Measurements from ENCODE around the gene IGSF5.

- TF ChIP-seq, protein P1, sequence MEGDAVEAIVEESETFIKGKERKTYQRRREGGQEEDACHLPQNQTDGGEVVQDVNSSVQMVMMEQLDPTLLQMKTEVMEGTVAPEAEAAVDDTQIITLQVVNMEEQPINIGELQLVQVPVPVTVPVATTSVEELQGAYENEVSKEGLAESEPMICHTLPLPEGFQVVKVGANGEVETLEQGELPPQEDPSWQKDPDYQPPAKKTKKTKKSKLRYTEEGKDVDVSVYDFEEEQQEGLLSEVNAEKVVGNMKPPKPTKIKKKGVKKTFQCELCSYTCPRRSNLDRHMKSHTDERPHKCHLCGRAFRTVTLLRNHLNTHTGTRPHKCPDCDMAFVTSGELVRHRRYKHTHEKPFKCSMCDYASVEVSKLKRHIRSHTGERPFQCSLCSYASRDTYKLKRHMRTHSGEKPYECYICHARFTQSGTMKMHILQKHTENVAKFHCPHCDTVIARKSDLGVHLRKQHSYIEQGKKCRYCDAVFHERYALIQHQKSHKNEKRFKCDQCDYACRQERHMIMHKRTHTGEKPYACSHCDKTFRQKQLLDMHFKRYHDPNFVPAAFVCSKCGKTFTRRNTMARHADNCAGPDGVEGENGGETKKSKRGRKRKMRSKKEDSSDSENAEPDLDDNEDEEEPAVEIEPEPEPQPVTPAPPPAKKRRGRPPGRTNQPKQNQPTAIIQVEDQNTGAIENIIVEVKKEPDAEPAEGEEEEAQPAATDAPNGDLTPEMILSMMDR (conservative IDR thresholded peaks at IDR 0.05; ENCODE audit: low read depth, low read length) = no peak
- TF ChIP-seq EZH2 (IDR thresholded peaks at IDR 0.05; ENCODE audit: borderline replicate concordance, low read depth, low read length, poor library complexity, severe bottlenecking) = no peak
These were observed 30.8 kb downstream of the IGSF5 start for GRCh38 chr21:39775816-39776215.
